NCI-H345 treated with DMSO at 0.1 percent for 48 hours (cell line): Measurements from ENCODE around the gene CLMP.

ENCODE experiments used
- DNase-seq: peaks from one replicate; lab custom pipeline; 2025; ENCODE audit not compliant: unreplicated experiment; lab: John Stamatoyannopoulos, UW

Gene CLMP

GRCh38 chr11:123195188-123196059, at the start of gene CLMP:
CLMP (minus strand) TSS chr11:123195248; CDS start chr11:123194940, 308 bp downstream.
- DNase-seq: no peak

- DNase-seq: no peak
Measured at GRCh38 chr11:123241874-123242543, 47.0 kb upstream of the CLMP start.

GRCh38 chr11:123241294-123241693, 46.2 kb upstream of the CLMP start:
- DNase-seq: no peak

GRCh38 chr11:123239191-123240150, 44.4 kb upstream of the CLMP start:
- DNase-seq: no peak

- no peak for DNase-seq
Measured at GRCh38 chr11:123238297-123238696, 43.2 kb upstream of the CLMP start.

GRCh38 chr11:123236879-123237278, 41.8 kb upstream of the CLMP start:
- DNase-seq: no peak

- DNase-seq: no peak
Measured at GRCh38 chr11:123235656-123236261, 40.7 kb upstream of the CLMP start.

- DNase-seq: no peak
Measured at GRCh38 chr11:123235117-123235655, 40.1 kb upstream of the CLMP start.

GRCh38 chr11:123233975-123234334, 38.9 kb upstream of the CLMP start:
- DNase-seq: no peak

GRCh38 chr11:123233280-123233974, 38.4 kb upstream of the CLMP start:
- no peak for DNase-seq

GRCh38 chr11:123231777-123232176, 36.7 kb upstream of the CLMP start:
- DNase-seq: no peak

- DNase-seq: no peak
Measured at GRCh38 chr11:123231256-123231655, 36.2 kb upstream of the CLMP start.

GRCh38 chr11:123230346-123230745, 35.3 kb upstream of the CLMP start:
- no peak for DNase-seq

GRCh38 chr11:123228496-123229163, 33.6 kb upstream of the CLMP start:
- no peak for DNase-seq

- no peak for DNase-seq
Measured at GRCh38 chr11:123227763-123228495, 32.9 kb upstream of the CLMP start.

GRCh38 chr11:123221584-123221983, 26.5 kb upstream of the CLMP start:
- no peak for DNase-seq

- DNase-seq: no peak
Measured at GRCh38 chr11:123221096-123221561, 26.1 kb upstream of the CLMP start.

GRCh38 chr11:123219066-123219690, 24.1 kb upstream of the CLMP start:
- DNase-seq: no peak
